ENCODE measurements around the gene PHF13.

The PHF13 gene

GRCh38 chr1:6614929-6615785 is 1.6 kb downstream of the PHF13 start:
- H3K4me3 ChIP-seq (ENCODE audit: low read depth, low read length) = peak overlapping the region; percentile 94
- TF ChIP-seq, protein P1, sequence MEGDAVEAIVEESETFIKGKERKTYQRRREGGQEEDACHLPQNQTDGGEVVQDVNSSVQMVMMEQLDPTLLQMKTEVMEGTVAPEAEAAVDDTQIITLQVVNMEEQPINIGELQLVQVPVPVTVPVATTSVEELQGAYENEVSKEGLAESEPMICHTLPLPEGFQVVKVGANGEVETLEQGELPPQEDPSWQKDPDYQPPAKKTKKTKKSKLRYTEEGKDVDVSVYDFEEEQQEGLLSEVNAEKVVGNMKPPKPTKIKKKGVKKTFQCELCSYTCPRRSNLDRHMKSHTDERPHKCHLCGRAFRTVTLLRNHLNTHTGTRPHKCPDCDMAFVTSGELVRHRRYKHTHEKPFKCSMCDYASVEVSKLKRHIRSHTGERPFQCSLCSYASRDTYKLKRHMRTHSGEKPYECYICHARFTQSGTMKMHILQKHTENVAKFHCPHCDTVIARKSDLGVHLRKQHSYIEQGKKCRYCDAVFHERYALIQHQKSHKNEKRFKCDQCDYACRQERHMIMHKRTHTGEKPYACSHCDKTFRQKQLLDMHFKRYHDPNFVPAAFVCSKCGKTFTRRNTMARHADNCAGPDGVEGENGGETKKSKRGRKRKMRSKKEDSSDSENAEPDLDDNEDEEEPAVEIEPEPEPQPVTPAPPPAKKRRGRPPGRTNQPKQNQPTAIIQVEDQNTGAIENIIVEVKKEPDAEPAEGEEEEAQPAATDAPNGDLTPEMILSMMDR (IDR thresholded peaks at IDR 0.05; ENCODE audit: borderline replicate concordance, insufficient read depth, low read depth, low read length) = no peak

GRCh38 chr1:6619045-6619444 is 5.5 kb downstream of the PHF13 start:
- H3K4me3 ChIP-seq (ENCODE audit: low read depth, low read length) = no peak overlapping the region
- TF ChIP-seq, protein P1 (IDR thresholded peaks at IDR 0.05; ENCODE audit: borderline replicate concordance, insufficient read depth, low read depth, low read length) = no peak

DNA sequence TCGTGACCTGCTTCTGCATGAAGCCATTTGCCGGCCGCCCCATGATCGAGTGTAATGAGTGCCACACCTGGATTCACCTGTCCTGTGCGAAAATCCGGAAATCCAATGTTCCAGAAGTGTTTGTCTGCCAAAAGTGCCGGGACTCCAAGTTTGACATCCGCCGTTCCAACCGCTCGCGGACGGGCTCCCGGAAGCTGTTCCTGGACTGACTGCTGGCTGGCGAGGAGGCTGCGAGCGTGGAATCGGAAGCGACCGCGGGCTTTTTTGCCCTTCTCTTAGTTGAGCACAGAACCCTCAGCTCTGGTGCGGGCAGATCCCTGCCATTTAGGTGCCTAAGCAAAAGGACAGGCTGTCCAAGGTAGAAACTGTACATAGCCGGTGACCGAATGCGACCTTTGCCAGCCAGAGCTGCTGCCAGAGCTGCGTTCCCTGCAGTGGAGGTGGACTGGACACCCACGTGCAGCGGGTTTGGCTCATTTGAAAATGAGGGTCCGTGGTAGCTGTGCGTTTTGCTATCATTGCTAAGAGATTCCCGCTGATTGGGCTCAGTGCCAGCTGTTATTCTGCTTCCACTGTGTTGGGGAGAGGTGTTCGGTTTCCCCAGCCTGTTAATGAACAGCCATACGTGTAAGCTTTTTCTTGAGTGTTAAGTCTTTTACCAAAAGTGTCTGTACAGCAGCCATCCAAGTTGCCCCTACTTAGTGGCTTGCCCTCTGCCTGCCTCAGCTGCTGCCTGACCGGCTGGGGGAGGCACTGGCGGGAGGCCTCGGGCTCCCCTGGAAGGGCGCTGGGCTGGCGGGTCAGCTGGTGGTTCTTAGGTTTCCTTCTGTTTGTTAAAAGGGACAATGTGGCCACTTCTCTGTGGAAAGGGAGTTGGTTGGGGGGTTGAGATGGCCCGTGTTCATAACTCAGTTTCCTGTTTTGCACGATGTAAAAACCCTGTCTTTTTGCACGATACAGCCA is 8.2 kb downstream of the PHF13 start:
- TF ChIP-seq, protein P1 (IDR thresholded peaks at IDR 0.05; ENCODE audit: borderline replicate concordance, insufficient read depth, low read depth, low read length) = no peak
- H3K4me3 ChIP-seq (ENCODE audit: low read depth, low read length) = no peak overlapping the region

GRCh38 chr1:6622396-6623152 is 9.0 kb downstream of the PHF13 start:
- TF ChIP-seq, protein P1 (IDR thresholded peaks at IDR 0.05; ENCODE audit: borderline replicate concordance, insufficient read depth, low read depth, low read length) = no peak
- no peak overlapping the region for H3K4me3 ChIP-seq (ENCODE audit: low read depth, low read length)

- TF ChIP-seq, protein P1 (IDR thresholded peaks at IDR 0.05; ENCODE audit: borderline replicate concordance, insufficient read depth, low read depth, low read length) = no peak
These were observed 9.9 kb downstream of the PHF13 start for GRCh38 chr1:6623269-6623965.

More at GRCh38 chr1:6623269-6623965, 9.9 kb downstream of the PHF13 start:
- no peak overlapping the region for H3K4me3 ChIP-seq (ENCODE audit: low read depth, low read length)

All from GM12875 (cell line).